Measurements from ENCODE around the gene METTL9.

Gene METTL9

GRCh38 chr16:21608639-21609328 lies 9.4 kb downstream of the METTL9 start:
- in situ Hi-C loops (cut with MboI; ENCODE audit: low sequenced_read_pairs): no loop called here

- in situ Hi-C loops (cut with MboI; ENCODE audit: low sequenced_read_pairs): no loop called here
These were observed 10.7 kb downstream of the METTL9 start for GRCh38 chr16:21610006-21610544.

- in situ Hi-C loops (cut with MboI; ENCODE audit: low sequenced_read_pairs): no loop called here
These were observed 11.4 kb downstream of the METTL9 start for GRCh38 chr16:21610766-21611165.

- in situ Hi-C loops (cut with MboI; ENCODE audit: low sequenced_read_pairs): no loop called here
These were observed 11.8 kb downstream of the METTL9 start for GRCh38 chr16:21611198-21611555.

GRCh38 chr16:21611556-21612384 lies 12.4 kb downstream of the METTL9 start:
- in situ Hi-C loops (cut with MboI; ENCODE audit: low sequenced_read_pairs): no loop called here

- in situ Hi-C loops (cut with MboI; ENCODE audit: low sequenced_read_pairs): no loop called here
These were observed 14.0 kb downstream of the METTL9 start for GRCh38 chr16:21613361-21613760.

GRCh38 chr16:21613781-21614180 lies 14.4 kb downstream of the METTL9 start:
- in situ Hi-C loops (cut with MboI; ENCODE audit: low sequenced_read_pairs): no loop called here

- in situ Hi-C loops (cut with MboI; ENCODE audit: low sequenced_read_pairs): no loop called here
These were observed 15.5 kb downstream of the METTL9 start for GRCh38 chr16:21614896-21615295.

- in situ Hi-C loops (cut with MboI; ENCODE audit: low sequenced_read_pairs): no loop called here
These were observed 18.2 kb downstream of the METTL9 start for GRCh38 chr16:21617607-21618006.

GRCh38 chr16:21618281-21618680 lies 18.9 kb downstream of the METTL9 start:
- in situ Hi-C loops (cut with MboI; ENCODE audit: low sequenced_read_pairs): no loop called here

- in situ Hi-C loops (cut with MboI; ENCODE audit: low sequenced_read_pairs): no loop called here
These were observed 20.5 kb downstream of the METTL9 start for GRCh38 chr16:21619765-21620425.

GRCh38 chr16:21620592-21620991 lies 21.2 kb downstream of the METTL9 start:
- in situ Hi-C loops (cut with MboI; ENCODE audit: low sequenced_read_pairs): no loop called here

- in situ Hi-C loops (cut with MboI; ENCODE audit: low sequenced_read_pairs): no loop called here
These were observed 23.2 kb downstream of the METTL9 start for GRCh38 chr16:21622545-21622944.

- in situ Hi-C loops (cut with MboI; ENCODE audit: low sequenced_read_pairs): no loop called here
These were observed 25.6 kb downstream of the METTL9 start for GRCh38 chr16:21625026-21625425.

- in situ Hi-C loops (cut with MboI; ENCODE audit: low sequenced_read_pairs): no loop called here
These were observed 27.4 kb downstream of the METTL9 start for GRCh38 chr16:21626659-21627277.

- in situ Hi-C loops (cut with MboI; ENCODE audit: low sequenced_read_pairs): no loop called here
These were observed 28.8 kb downstream of the METTL9 start for GRCh38 chr16:21628121-21628726.

GRCh38 chr16:21628772-21629171 lies 29.4 kb downstream of the METTL9 start:
- in situ Hi-C loops (cut with MboI; ENCODE audit: low sequenced_read_pairs): no loop called here

GRCh38 chr16:21629616-21630539 lies 30.5 kb downstream of the METTL9 start:
- in situ Hi-C loops (cut with MboI; ENCODE audit: low sequenced_read_pairs): loop anchor here (5.0 kb wide), 1 partner anchor 48 kb away; no protein-coding TSS in a partner anchor

- in situ Hi-C loops (cut with MboI; ENCODE audit: low sequenced_read_pairs): loop anchor here (5.0 kb wide), 1 partner anchor 49 kb away; no protein-coding TSS in a partner anchor
These were observed 31.5 kb downstream of the METTL9 start for GRCh38 chr16:21630866-21631265.
